ENCODE measurements around the gene EPB41L2. TPM values are rescaled to one million over a fixed set of nuclear protein-coding genes. Genes with fewer than 3 reads are reported as not detected.

Gene EPB41L2
- total RNA-seq, 6 experiments from 2014 or later: 15.3 to 38.5 (median 24.6) TPM

- H3K9me3 ChIP-seq: no peaks in the 10 kb centered on the region
- H3K27ac ChIP-seq: no peak overlapping the region
- DNase-seq: no peak
- H3K4me1 ChIP-seq: no peaks in the 10 kb centered on the region
- H3K27me3 ChIP-seq: no peaks in the 10 kb centered on the region
- WGBS (ENCODE audit: insufficient coverage, low coverage, low lambda C conversion rate, missing lambda C conversion rate): 70% methylated on average over 6 of the region's 6 CpGs
- intact Hi-C loops (cut with DNase I): no loop called here
- ATAC-seq: no peak
- no peak for TF ChIP-seq CTCF (IDR thresholded peaks at IDR 0.05)
- no peak for TF ChIP-seq POLR2A (IDR thresholded peaks at IDR 0.05)
- no peak overlapping the region for H3K4me3 ChIP-seq
- no peaks in the 10 kb centered on the region for H3K36me3 ChIP-seq
Measured at GRCh38 chr6:130997061-130997753, 65.8 kb downstream of the EPB41L2 start.

DNA sequence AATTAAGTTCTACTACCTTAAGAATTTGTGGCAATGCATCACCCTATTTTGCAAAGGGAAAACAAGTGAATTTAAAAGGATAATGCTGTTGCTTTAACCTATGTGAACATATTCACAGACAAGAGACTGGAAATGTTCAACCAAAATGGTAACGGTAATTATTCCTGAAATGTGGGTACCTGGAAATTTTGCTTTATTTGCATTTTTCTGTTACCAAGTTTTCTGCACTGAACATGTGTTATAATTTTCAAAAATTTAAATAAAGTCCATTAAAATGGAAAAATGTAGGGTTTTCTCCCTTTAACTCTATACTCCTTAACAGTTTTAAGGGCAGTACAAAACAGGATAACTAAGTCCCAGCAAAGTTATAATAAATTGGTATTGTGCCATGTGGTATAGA lies 66.4 kb downstream of the EPB41L2 start:
- intact Hi-C loops (cut with DNase I): no loop called here
- Histone ChIP-seq H3K4me1 (no peaks in the 10 kb centered on the region), H3K27ac (no peak overlapping the region), H3K9me3 (no peaks in the 10 kb centered on the region), H3K36me3 (no peaks in the 10 kb centered on the region), H3K4me3 (no peak overlapping the region), H3K27me3 (no peaks in the 10 kb centered on the region)
- no peak for ATAC-seq
- no peak for DNase-seq
- no peak for TF ChIP-seq POLR2A (IDR thresholded peaks at IDR 0.05)
- TF ChIP-seq CTCF (IDR thresholded peaks at IDR 0.05): no peak
- 95% methylated on average over 1 of the region's 1 CpG for WGBS (ENCODE audit: insufficient coverage, low coverage, low lambda C conversion rate, missing lambda C conversion rate)

DNA sequence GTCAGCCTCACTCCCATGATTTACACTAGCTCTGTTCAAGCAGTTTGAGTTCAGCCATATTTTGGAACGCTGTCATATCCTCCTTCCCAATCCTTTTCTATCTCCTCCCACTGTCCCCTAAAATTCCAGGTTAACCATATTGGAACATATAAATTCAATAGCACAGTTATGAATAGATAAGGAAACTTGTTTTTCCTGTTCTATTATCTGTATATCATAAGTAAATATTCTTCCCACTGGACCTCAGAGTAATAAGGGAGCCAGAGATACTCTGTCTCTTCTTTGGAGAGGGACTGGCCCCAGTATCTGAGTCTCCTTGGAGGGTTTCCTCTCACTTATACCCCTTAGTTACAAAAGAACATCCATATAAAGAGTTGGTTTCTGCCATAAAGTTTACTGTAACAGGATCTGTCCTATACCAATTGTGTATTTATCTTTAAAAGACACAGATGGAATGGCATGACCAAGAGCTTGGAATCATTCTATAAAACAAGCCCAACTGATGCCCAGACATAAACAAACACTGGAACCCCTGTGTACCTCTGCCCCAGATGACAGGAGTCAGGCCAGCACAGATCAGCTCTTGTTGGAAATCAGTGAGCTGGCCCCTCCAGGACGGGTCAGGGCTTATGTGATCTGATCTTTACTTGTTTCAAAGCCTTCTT lies 67.1 kb downstream of the EPB41L2 start:
- Histone ChIP-seq H3K9me3 (no peaks in the 10 kb centered on the region), H3K27ac (no peak overlapping the region), H3K36me3 (no peaks in the 10 kb centered on the region), H3K4me1 (no peaks in the 10 kb centered on the region), H3K4me3 (no peak overlapping the region), H3K27me3 (no peaks in the 10 kb centered on the region)
- intact Hi-C loops (cut with DNase I): no loop called here
- 95% methylated on average over 2 of the region's 2 CpGs for WGBS (ENCODE audit: insufficient coverage, low coverage, low lambda C conversion rate, missing lambda C conversion rate)
- DNase-seq (no peak), ATAC-seq (no peak)
- TF ChIP-seq POLR2A (IDR thresholded peaks at IDR 0.05): no peak
- TF ChIP-seq CTCF (IDR thresholded peaks at IDR 0.05): no peak

GRCh38 chr6:130994319-130995097 lies 68.5 kb downstream of the EPB41L2 start:
- no peaks in the 10 kb centered on the region for H3K36me3 ChIP-seq
- TF ChIP-seq POLR2A (IDR thresholded peaks at IDR 0.05): no peak
- no peak for TF ChIP-seq CTCF (IDR thresholded peaks at IDR 0.05)
- 93% methylated on average over 10 of the region's 10 CpGs for WGBS (ENCODE audit: insufficient coverage, low coverage, low lambda C conversion rate, missing lambda C conversion rate)
- H3K4me1 ChIP-seq: no peaks in the 10 kb centered on the region
- no peak overlapping the region for H3K27ac ChIP-seq
- no peak for DNase-seq
- H3K9me3 ChIP-seq: no peaks in the 10 kb centered on the region
- H3K4me3 ChIP-seq: no peak overlapping the region
- no peaks in the 10 kb centered on the region for H3K27me3 ChIP-seq
- no peak for ATAC-seq
- intact Hi-C loops (cut with DNase I): no loop called here
